Erythroblast (primary cell): ENCODE measurements around the gene CERS1.

Experiments
- GATA1 ChIP-seq: IDR thresholded peaks from 2 replicates; pipeline ENCODE4 v1.6.1; 2011; ENCODE audit warnings: low read depth, mild to moderate bottlenecking, control low read depth, low read length, moderate library complexity
- POLR2A ChIP-seq: IDR thresholded peaks from 2 replicates; pipeline ENCODE4 v1.6.1; 2011; ENCODE audit warnings: mild to moderate bottlenecking, low read length

DNA sequence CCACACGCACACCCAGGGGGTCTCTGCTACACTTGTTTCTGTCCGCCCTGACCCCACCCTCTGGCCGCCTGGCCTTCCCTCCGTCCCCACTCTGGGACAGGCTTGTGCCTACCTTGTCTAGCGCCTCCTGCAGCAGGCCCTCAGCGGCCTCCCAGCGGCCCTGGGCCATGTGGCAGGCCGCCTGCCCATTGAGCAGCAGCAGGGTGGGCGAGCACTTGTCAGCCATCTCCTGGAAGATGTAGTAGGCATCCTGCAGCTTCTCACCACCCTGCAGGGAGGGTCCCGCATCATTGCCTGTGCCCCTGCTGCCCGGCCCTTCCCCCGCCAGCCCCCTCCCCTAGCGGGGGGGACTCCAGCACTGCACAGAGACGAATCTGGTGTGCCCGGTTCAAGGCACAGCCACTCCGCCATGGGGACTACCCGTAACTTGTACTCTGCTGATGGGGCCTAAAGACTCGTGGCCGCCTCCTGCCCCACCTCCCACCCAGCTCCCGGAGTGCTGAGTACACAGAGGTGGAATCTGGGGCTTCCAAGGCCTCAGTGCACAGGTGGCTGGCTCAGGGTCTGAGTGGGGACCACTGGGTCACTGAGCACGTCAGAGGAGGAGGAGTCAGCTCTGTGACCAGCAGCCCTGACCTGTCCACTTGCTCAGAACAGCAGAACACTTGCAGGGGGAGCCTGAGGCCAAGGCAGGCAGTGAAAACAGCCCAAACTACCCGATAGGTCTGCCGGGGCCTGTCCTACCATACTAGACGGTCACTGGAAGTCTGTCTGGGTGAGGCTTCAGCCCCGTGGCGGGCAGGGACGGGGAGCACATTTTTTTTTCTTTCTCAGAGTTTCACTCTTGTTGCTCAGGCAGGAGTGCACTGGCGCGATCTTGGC lies 7.4 kb upstream of the CERS1 start:
- TF ChIP-seq POLR2A, result no peak
- TF ChIP-seq GATA1, result no peak
